ENCODE results near the gene PPA2. TPM values are rescaled to one million over a fixed set of nuclear protein-coding genes. Genes with fewer than 3 reads are reported as not detected.

PPA2 gene
- total and polyA plus RNA-seq, 2 experiments from 2014 or later, result 58.4 to 63.7 TPM

DNA sequence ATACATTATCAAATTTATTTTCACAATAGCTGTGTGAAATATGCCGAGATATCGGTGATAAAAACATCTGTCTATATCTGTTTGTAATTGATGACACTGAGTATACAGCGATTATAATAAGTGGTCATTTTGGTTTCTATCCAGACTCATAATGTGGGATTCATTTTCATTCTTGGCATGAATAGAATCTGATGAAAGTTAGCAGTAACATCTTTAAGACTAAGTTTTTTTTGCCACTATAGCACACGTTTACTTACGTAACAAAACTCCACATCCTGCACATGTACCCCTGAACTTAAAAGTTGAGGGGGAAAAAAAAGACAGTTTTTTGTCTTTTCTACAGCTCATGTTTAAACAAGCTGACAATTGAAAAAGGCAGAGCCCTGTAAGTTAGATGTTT is 86.4 kb downstream of the PPA2 start (continued):
- TF ChIP-seq EZH2 (IDR thresholded peaks at IDR 0.05; ENCODE audit: low read depth, unreplicated experiment) (no peak), STAT1 (IDR thresholded peaks at IDR 0.05; ENCODE audit: unreplicated experiment) (no peak), EZH2phosphoT487 (IDR thresholded peaks at IDR 0.05; ENCODE audit: unreplicated experiment) (no peak), JUNB (IDR thresholded peaks at IDR 0.05; ENCODE audit: unreplicated experiment) (no peak)

GRCh38 chr4:105386012-105386411 is 87.8 kb downstream of the PPA2 start:
- H3K4me2 ChIP-seq, result no peak overlapping the region
- no peak for DNase-seq (ENCODE audit: low spot score)
- no peak overlapping the region for H3K4me3 ChIP-seq
- Mint-ChIP-seq H3K27ac (no peak overlapping the region), H3K36me3 (ENCODE audit: low read depth) (peaks cover 5% of the 10 kb centered on the region; the same call in 2 of the 3 replicates), H3K4me1 (no peaks in the 10 kb centered on the region), H3K9me3 (no peaks in the 10 kb centered on the region; the same call in 2 of the 3 replicates), H3K27me3 (ENCODE audit: insufficient read depth, low read depth, poor library complexity) (no peaks in the 10 kb centered on the region), H3K4me3 (no peak overlapping the region)
- H2AFZ ChIP-seq, result no peak overlapping the region
- no peaks in the 10 kb centered on the region for H3F3A ChIP-seq (replicated peaks; ENCODE audit: low read depth)
- no peak for TF ChIP-seq JUNB (IDR thresholded peaks at IDR 0.05; ENCODE audit: unreplicated experiment)
- TF ChIP-seq, protein P1, sequence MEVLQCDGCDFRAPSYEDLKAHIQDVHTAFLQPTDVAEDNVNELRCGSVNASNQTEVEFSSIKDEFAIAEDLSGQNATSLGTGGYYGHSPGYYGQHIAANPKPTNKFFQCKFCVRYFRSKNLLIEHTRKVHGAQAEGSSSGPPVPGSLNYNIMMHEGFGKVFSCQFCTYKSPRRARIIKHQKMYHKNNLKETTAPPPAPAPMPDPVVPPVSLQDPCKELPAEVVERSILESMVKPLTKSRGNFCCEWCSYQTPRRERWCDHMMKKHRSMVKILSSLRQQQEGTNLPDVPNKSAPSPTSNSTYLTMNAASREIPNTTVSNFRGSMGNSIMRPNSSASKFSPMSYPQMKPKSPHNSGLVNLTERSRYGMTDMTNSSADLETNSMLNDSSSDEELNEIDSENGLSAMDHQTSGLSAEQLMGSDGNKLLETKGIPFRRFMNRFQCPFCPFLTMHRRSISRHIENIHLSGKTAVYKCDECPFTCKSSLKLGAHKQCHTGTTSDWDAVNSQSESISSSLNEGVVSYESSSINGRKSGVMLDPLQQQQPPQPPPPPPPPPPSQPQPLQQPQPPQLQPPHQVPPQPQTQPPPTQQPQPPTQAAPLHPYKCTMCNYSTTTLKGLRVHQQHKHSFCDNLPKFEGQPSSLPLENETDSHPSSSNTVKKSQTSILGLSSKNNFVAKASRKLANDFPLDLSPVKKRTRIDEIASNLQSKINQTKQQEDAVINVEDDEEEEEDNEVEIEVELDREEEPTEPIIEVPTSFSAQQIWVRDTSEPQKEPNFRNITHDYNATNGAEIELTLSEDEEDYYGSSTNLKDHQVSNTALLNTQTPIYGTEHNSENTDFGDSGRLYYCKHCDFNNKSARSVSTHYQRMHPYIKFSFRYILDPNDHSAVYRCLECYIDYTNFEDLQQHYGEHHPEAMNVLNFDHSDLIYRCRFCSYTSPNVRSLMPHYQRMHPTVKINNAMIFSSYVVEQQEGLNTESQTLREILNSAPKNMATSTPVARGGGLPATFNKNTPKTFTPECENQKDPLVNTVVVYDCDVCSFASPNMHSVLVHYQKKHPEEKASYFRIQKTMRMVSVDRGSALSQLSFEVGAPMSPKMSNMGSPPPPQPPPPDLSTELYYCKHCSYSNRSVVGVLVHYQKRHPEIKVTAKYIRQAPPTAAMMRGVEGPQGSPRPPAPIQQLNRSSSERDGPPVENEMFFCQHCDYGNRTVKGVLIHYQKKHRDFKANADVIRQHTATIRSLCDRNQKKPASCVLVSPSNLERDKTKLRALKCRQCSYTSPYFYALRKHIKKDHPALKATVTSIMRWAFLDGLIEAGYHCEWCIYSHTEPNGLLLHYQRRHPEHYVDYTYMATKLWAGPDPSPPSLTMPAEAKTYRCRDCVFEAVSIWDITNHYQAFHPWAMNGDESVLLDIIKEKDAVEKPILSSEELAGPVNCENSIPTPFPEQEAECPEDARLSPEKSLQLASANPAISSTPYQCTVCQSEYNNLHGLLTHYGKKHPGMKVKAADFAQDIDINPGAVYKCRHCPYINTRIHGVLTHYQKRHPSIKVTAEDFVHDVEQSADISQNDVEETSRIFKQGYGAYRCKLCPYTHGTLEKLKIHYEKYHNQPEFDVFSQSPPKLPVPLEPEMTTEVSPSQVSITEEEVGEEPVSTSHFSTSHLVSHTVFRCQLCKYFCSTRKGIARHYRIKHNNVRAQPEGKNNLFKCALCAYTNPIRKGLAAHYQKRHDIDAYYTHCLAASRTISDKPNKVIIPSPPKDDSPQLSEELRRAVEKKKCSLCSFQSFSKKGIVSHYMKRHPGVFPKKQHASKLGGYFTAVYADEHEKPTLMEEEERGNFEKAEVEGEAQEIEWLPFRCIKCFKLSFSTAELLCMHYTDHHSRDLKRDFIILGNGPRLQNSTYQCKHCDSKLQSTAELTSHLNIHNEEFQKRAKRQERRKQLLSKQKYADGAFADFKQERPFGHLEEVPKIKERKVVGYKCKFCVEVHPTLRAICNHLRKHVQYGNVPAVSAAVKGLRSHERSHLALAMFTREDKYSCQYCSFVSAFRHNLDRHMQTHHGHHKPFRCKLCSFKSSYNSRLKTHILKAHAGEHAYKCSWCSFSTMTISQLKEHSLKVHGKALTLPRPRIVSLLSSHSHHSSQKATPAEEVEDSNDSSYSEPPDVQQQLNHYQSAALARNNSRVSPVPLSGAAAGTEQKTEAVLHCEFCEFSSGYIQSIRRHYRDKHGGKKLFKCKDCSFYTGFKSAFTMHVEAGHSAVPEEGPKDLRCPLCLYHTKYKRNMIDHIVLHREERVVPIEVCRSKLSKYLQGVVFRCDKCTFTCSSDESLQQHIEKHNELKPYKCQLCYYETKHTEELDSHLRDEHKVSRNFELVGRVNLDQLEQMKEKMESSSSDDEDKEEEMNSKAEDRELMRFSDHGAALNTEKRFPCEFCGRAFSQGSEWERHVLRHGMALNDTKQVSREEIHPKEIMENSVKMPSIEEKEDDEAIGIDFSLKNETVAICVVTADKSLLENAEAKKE (CRISPR knock-in tag; IDR thresholded peaks at IDR 0.05), result no peak
- no peak for TF ChIP-seq ETS1 (IDR thresholded peaks at IDR 0.05)
- no peak for TF ChIP-seq STAT1 (IDR thresholded peaks at IDR 0.05; ENCODE audit: unreplicated experiment)
- no peak for TF ChIP-seq EZH2phosphoT487 (IDR thresholded peaks at IDR 0.05; ENCODE audit: unreplicated experiment)
- TF ChIP-seq EZH2 (IDR thresholded peaks at IDR 0.05; ENCODE audit: low read depth, unreplicated experiment), result no peak
- TF ChIP-seq NANOG (IDR thresholded peaks at IDR 0.05; ENCODE audit: borderline replicate concordance), result no peak
- TF ChIP-seq, protein P2, sequence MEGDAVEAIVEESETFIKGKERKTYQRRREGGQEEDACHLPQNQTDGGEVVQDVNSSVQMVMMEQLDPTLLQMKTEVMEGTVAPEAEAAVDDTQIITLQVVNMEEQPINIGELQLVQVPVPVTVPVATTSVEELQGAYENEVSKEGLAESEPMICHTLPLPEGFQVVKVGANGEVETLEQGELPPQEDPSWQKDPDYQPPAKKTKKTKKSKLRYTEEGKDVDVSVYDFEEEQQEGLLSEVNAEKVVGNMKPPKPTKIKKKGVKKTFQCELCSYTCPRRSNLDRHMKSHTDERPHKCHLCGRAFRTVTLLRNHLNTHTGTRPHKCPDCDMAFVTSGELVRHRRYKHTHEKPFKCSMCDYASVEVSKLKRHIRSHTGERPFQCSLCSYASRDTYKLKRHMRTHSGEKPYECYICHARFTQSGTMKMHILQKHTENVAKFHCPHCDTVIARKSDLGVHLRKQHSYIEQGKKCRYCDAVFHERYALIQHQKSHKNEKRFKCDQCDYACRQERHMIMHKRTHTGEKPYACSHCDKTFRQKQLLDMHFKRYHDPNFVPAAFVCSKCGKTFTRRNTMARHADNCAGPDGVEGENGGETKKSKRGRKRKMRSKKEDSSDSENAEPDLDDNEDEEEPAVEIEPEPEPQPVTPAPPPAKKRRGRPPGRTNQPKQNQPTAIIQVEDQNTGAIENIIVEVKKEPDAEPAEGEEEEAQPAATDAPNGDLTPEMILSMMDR (conservative IDR thresholded peaks at IDR 0.05; ENCODE audit: low read depth in 2 of 2), result no peak
- TF ChIP-seq ZNF331 (CRISPR knock-in tag; IDR thresholded peaks at IDR 0.05; ENCODE audit: low read depth), result no peak
- TF ChIP-seq, protein P3, sequence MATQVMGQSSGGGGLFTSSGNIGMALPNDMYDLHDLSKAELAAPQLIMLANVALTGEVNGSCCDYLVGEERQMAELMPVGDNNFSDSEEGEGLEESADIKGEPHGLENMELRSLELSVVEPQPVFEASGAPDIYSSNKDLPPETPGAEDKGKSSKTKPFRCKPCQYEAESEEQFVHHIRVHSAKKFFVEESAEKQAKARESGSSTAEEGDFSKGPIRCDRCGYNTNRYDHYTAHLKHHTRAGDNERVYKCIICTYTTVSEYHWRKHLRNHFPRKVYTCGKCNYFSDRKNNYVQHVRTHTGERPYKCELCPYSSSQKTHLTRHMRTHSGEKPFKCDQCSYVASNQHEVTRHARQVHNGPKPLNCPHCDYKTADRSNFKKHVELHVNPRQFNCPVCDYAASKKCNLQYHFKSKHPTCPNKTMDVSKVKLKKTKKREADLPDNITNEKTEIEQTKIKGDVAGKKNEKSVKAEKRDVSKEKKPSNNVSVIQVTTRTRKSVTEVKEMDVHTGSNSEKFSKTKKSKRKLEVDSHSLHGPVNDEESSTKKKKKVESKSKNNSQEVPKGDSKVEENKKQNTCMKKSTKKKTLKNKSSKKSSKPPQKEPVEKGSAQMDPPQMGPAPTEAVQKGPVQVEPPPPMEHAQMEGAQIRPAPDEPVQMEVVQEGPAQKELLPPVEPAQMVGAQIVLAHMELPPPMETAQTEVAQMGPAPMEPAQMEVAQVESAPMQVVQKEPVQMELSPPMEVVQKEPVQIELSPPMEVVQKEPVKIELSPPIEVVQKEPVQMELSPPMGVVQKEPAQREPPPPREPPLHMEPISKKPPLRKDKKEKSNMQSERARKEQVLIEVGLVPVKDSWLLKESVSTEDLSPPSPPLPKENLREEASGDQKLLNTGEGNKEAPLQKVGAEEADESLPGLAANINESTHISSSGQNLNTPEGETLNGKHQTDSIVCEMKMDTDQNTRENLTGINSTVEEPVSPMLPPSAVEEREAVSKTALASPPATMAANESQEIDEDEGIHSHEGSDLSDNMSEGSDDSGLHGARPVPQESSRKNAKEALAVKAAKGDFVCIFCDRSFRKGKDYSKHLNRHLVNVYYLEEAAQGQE (IDR thresholded peaks at IDR 0.05; ENCODE audit: unreplicated experiment), result no peak
- no peak for TF ChIP-seq CREB1 (CRISPR knock-in tag; IDR thresholded peaks at IDR 0.05; ENCODE audit: low read depth)
- no peak for TF ChIP-seq POLR2AphosphoS5 (IDR thresholded peaks at IDR 0.05; ENCODE audit: low read depth)
- no peak for TF ChIP-seq ZNF114 (CRISPR knock-in tag; IDR thresholded peaks at IDR 0.05)
- no peaks in the 10 kb centered on the region for H3K9me2 ChIP-seq (ENCODE audit: insufficient read depth)
- H3K79me2 ChIP-seq (replicated peaks; ENCODE audit: insufficient read depth), result no peaks in the 10 kb centered on the region
- no peak overlapping the region for H3K27ac ChIP-seq (ENCODE audit: low read depth)
- no peaks in the 10 kb centered on the region for H3K4me1 ChIP-seq (ENCODE audit: insufficient read depth)
- H4K20me1 ChIP-seq (replicated peaks; ENCODE audit: insufficient read depth), result no peaks in the 10 kb centered on the region
- H3K36me3 ChIP-seq (ENCODE audit: insufficient read depth), result no peaks in the 10 kb centered on the region
- no peaks in the 10 kb centered on the region for H3K27me3 ChIP-seq (ENCODE audit: insufficient read depth)
- no peak for ATAC-seq
